HCT116 (cell line): ENCODE results near the gene WWOX. TPM values are rescaled to one million over a fixed set of nuclear protein-coding genes. Genes with fewer than 3 reads are reported as not detected.

Experiments used
- ATAC-seq: fragments of 200-7000 bp; cut with Tn5 transposase; 2 replicates; pipeline ENCODE4 v1.9.1; 2020; ENCODE audit warnings: mild to moderate bottlenecking, moderate library complexity
- BruUV-seq: library from RNA; stranded (reverse); fragments of 400-500 nt; replicated peaks from 2 replicates; lab custom pipeline; 2021; lab: Mats Ljungman, UMichigan
- CTCF ChIA-PET: fragments of 300-600 bp; sonication (Branson Sonifier 250); formaldehyde crosslinking; loops from one replicate; lab custom pipeline; 2021; ENCODE audit warnings: antibody characterized with exemption; lab: Charles Lee
- POLR2A ChIA-PET: fragments of 300-600, 350-600 bp; sonication (Branson Sonifier 250); formaldehyde crosslinking; loops from one replicate; lab custom pipeline; 2021; ENCODE audit warnings: antibody characterized with exemption; lab: Charles Lee
- RAD21 ChIA-PET, 2 experiments: fragments of 300-600 bp; sonication (Branson Sonifier 250); formaldehyde crosslinking; loops; one replicate each; lab custom pipeline; 2023; ENCODE audit warnings: low total read pairs in 2 of 2; ENCODE audit not compliant: uncharacterized antibody in 2 of 2, unreplicated experiment in 2 of 2, low non-redundant PET in 1 of 2; lab: Charles Lee
- DNase-seq: peaks from one replicate; pipeline ENCODE4 v3.0.0-alpha.2; 2010; ENCODE audit warnings: low read depth, low spot score
- H2AFZ ChIP-seq: fragments of 200-600 bp; shearing (Covaris generic), sonication (generic); 2 replicates; pipeline ENCODE4 v1.6.1; 2017; ENCODE audit warnings: low read depth, mixed run types, mixed read lengths, antibody characterized with exemption, low read length; ENCODE audit not compliant: poor library complexity, severe bottlenecking
- H3K27ac ChIP-seq: 2 replicates; pipeline ENCODE4 v1.5.1; 2012; ENCODE audit warnings: low read depth, low read length
- H3K27me3 ChIP-seq: fragments of 200-600 bp; sonication (generic); 2 replicates; pipeline ENCODE4 v1.6.1; 2016; ENCODE audit warnings: mixed run types, low read length, mixed read lengths; ENCODE audit not compliant: insufficient read depth
- H3K36me3 ChIP-seq, 2 experiments: fragments of 200-500 bp in 1 of 2; fragments of 200-600 bp in 1 of 2; sonication (Bioruptor generic) in 1 of 2; sonication (generic) in 1 of 2; 2 replicates each; pipeline versions ENCODE4 v1.5.1 to v1.6.1; 2014 to 2016; ENCODE audit warnings: low read length in 2 of 2, inconsistent platforms in 1 of 2, mixed read lengths in 1 of 2, mixed run types in 1 of 2; ENCODE audit not compliant: insufficient read depth in 2 of 2, control insufficient read depth in 1 of 2
- H3K4me1 ChIP-seq, 2 experiments: fragments of 200-600 bp in 1 of 2; sonication (generic) in 1 of 2; 2 replicates each; pipeline versions ENCODE4 v1.5.1 to v1.6.1; 2012 to 2017; ENCODE audit warnings: low read length in 2 of 2, inconsistent platforms in 1 of 2, mild to moderate bottlenecking in 1 of 2, mixed read lengths in 1 of 2, mixed run types in 1 of 2, moderate library complexity in 1 of 2; ENCODE audit not compliant: insufficient read depth in 2 of 2, control insufficient read depth in 1 of 2
- H3K4me2 ChIP-seq: fragments of 200-600 bp; sonication (generic); 2 replicates; pipeline ENCODE4 v1.6.1; 2017; ENCODE audit warnings: mixed run types, low read length, mixed read lengths
- H3K4me3 ChIP-seq, 2 experiments: fragments of 200-600 bp in 1 of 2; sonication (generic) in 1 of 2; replicated peaks in 1 of 2; 2 replicates each; pipeline ENCODE4 v1.5.1; 2011 to 2016; ENCODE audit warnings: low read length in 2 of 2, control low read depth in 1 of 2, low read depth in 1 of 2, mild to moderate bottlenecking in 1 of 2, mixed read lengths in 1 of 2, mixed run types in 1 of 2
- H3K79me2 ChIP-seq: fragments of 200-600 bp; sonication (generic); 2 replicates; pipeline ENCODE4 v1.6.1; 2017; ENCODE audit warnings: mild to moderate bottlenecking, mixed run types, low read length, moderate library complexity, mixed read lengths; ENCODE audit not compliant: insufficient read depth
- H3K9ac ChIP-seq: fragments of 200-600 bp; sonication (generic); 2 replicates; pipeline ENCODE4 v1.6.1; 2016; ENCODE audit warnings: low read length, mixed read lengths
- H3K9me2 ChIP-seq: fragments of 200-600 bp; sonication (generic), shearing (Covaris generic); 2 replicates; pipeline ENCODE4 v1.6.1; 2017; ENCODE audit warnings: mixed run types, mild to moderate bottlenecking, moderate library complexity; ENCODE audit not compliant: insufficient read depth
- H3K9me3 ChIP-seq, 2 experiments: fragments of 200-500 bp in 1 of 2; fragments of 200-600 bp in 1 of 2; sonication (Bioruptor generic) in 1 of 2; sonication (generic) in 1 of 2; 2 replicates each; pipeline ENCODE4 v1.6.1; 2014 to 2017; ENCODE audit warnings: low read length in 2 of 2, mixed read lengths in 2 of 2, inconsistent platforms in 1 of 2, low read depth in 1 of 2, mild to moderate bottlenecking in 1 of 2, mixed run types in 1 of 2, moderate library complexity in 1 of 2; ENCODE audit not compliant: control insufficient read depth in 1 of 2, insufficient read depth in 1 of 2
- H4K20me1 ChIP-seq: fragments of 200-600 bp; sonication (generic), shearing (Covaris generic); 2 replicates; pipeline ENCODE4 v1.6.1; 2017; ENCODE audit warnings: mixed run types, mild to moderate bottlenecking, moderate library complexity; ENCODE audit not compliant: insufficient read depth
- CBX3 ChIP-seq: IDR thresholded peaks from 2 replicates; pipeline ENCODE4 v1.6.1; 2012; ENCODE audit warnings: low read depth
- CEBPB ChIP-seq: IDR thresholded peaks from 2 replicates; pipeline ENCODE4 v1.6.1; 2012; ENCODE audit warnings: low read depth
- EZH2phosphoT487 ChIP-seq: fragments of 200-600 bp; IDR thresholded peaks from 2 replicates; pipeline ENCODE4 v1.6.1; 2018; ENCODE audit warnings: antibody characterized with exemption, borderline replicate concordance
- FOSL1 ChIP-seq: IDR thresholded peaks from 2 replicates; pipeline ENCODE4 v1.6.1; 2012; ENCODE audit warnings: low read depth
- JUND ChIP-seq: IDR thresholded peaks from 2 replicates; pipeline ENCODE4 v1.6.1; 2012
- MAX ChIP-seq: IDR thresholded peaks from 2 replicates; pipeline ENCODE4 v1.6.1; 2012
- POLR2A ChIP-seq: IDR thresholded peaks from 2 replicates; pipeline ENCODE4 v1.7.0; 2011; ENCODE audit warnings: borderline replicate concordance; ENCODE audit not compliant: insufficient read depth, insufficient read length; ENCODE audit errors: extremely low read depth
- POLR2AphosphoS5 ChIP-seq: IDR thresholded peaks from 2 replicates; pipeline ENCODE4 v1.6.1; 2011; ENCODE audit warnings: mild to moderate bottlenecking, low read depth, low read length, moderate library complexity
- RAD21 ChIP-seq: IDR thresholded peaks from 2 replicates; pipeline ENCODE4 v1.6.1; 2012; ENCODE audit warnings: low read depth, mild to moderate bottlenecking
- REST ChIP-seq: IDR thresholded peaks from 2 replicates; pipeline ENCODE4 v1.6.1; 2012; ENCODE audit warnings: low read depth
- SIN3A ChIP-seq: IDR thresholded peaks from 2 replicates; pipeline ENCODE4 v1.6.1; 2012; ENCODE audit warnings: low read depth
- SP1 ChIP-seq: IDR thresholded peaks from 2 replicates; pipeline ENCODE4 v1.6.1; 2012; ENCODE audit warnings: low read depth
- SRF ChIP-seq: IDR thresholded peaks from 2 replicates; pipeline ENCODE4 v1.6.1; 2012; ENCODE audit warnings: low read depth
- YY1 ChIP-seq: IDR thresholded peaks from 2 replicates; pipeline ENCODE4 v1.6.1; 2011; ENCODE audit warnings: low read length, low read depth, moderate library complexity, mild to moderate bottlenecking; ENCODE audit not compliant: insufficient replicate concordance; ENCODE audit errors: extremely low read depth
- intact Hi-C: fragments of 100-400 bp; cut with micrococcal nuclease; formaldehyde crosslinking; loops from 2 replicates; pipeline ENCODE4 v1.10.0; 2022
- total RNA-seq: library from RNA; stranded (reverse); gene quantifications from one replicate; pipeline ENCODE4 v1.2.1, GENCODE V29; 2021; ENCODE audit not compliant: unreplicated experiment
- TF ChIP-seq, protein P1 (sequence below): IDR thresholded peaks from 2 replicates; pipeline ENCODE4 v1.6.1; 2012
- TF ChIP-seq, protein P2 (sequence below): IDR thresholded peaks from 2 replicates; pipeline ENCODE4 v1.6.1; 2011; ENCODE audit warnings: mild to moderate bottlenecking, low read length, moderate library complexity; ENCODE audit not compliant: insufficient replicate concordance; ENCODE audit errors: extremely low read depth

Gene WWOX
- total RNA-seq, 1 experiment from 2014 or later = 13.7 TPM

DNA sequence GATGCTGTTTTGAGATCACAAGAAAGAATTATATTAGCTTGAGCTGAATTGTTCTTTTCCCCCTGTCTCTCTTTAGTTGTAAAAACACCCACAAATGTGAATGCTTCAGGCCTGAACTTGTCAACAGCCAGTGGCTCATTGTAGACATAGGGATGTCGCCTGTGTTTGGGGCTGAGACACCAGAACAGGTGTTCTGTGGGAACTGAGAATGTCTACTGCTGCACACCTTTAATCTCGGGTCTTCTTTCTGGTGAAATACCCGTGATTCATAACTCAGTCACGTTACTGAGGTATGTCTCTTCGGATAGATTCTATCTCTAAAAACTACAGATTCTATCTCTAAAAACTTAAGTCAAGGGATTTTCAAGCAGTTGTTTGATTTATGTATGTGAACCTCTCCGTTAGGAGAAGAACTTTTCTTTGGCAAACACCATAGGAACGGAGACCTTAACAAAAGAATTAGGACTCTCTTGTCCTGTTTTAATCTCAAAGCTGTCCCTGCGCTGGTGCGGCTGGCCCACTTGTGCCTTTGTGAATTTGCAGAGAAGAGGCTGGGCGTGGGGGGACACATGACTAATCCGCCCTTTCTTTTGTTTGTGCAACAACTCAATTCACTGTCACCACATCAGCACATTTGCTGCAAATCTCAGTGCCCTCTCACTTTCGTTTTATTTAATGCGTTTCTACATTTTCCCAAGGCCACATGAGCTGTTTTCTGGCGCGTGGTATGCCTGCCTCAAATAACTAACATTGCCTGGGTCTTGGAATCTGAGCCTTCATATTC is 858.1 kb downstream of the WWOX start:
- Histone ChIP-seq H3K9ac (no peak overlapping the region), H3K79me2 (no peaks in the 10 kb centered on the region), H2AFZ (no peak overlapping the region), H3K27me3 (no peaks in the 10 kb centered on the region)
- ChIA-PET CTCF (no interaction called here), POLR2A (no interaction called here)
- intact Hi-C loops = no loop called here
- no TSS peak for BruUV-seq
- no peak for TF ChIP-seq SP1
- no peak for TF ChIP-seq CEBPB
- TF ChIP-seq, protein P1, sequence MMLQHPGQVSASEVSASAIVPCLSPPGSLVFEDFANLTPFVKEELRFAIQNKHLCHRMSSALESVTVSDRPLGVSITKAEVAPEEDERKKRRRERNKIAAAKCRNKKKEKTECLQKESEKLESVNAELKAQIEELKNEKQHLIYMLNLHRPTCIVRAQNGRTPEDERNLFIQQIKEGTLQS = no peak
- TF ChIP-seq POLR2AphosphoS5 = no peak
- no peak for TF ChIP-seq JUND
- no peak for TF ChIP-seq EZH2phosphoT487
- no peak for TF ChIP-seq MAX
- TF ChIP-seq FOSL1 = no peak
- no peak for TF ChIP-seq CBX3
- TF ChIP-seq, protein P2, sequence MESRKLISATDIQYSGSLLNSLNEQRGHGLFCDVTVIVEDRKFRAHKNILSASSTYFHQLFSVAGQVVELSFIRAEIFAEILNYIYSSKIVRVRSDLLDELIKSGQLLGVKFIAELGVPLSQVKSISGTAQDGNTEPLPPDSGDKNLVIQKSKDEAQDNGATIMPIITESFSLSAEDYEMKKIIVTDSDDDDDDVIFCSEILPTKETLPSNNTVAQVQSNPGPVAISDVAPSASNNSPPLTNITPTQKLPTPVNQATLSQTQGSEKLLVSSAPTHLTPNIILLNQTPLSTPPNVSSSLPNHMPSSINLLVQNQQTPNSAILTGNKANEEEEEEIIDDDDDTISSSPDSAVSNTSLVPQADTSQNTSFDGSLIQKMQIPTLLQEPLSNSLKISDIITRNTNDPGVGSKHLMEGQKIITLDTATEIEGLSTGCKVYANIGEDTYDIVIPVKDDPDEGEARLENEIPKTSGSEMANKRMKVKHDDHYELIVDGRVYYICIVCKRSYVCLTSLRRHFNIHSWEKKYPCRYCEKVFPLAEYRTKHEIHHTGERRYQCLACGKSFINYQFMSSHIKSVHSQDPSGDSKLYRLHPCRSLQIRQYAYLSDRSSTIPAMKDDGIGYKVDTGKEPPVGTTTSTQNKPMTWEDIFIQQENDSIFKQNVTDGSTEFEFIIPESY = no peak
- TF ChIP-seq REST = no peak
- TF ChIP-seq SRF = no peak
- no peak for TF ChIP-seq POLR2A
- TF ChIP-seq RAD21 = no peak
- TF ChIP-seq YY1 = no peak
- TF ChIP-seq SIN3A = no peak
- TF ChIP-seq, all 23 proteins: peak for 0
- ATAC-seq (no peak), DNase-seq (no peak)
- Histone ChIP-seq H3K4me1 (no peaks in the 10 kb centered on the region), H3K9me3 (peaks cover 3 to 19% of the 10 kb centered on the region in 2 experiments; a peak in 3 of 4 replicates), H3K9me2 (no peaks in the 10 kb centered on the region), H3K4me2 (no peak overlapping the region), H3K4me3 (no peak overlapping the region), H3K27ac (no peak overlapping the region), H4K20me1 (no peaks in the 10 kb centered on the region), H3K36me3 (no peaks in the 10 kb centered on the region)
- RAD21 ChIA-PET = no interaction called here
